OCI-LY7 (cell line): ENCODE measurements around the gene BRICD5. TPM values are rescaled to one million over a fixed set of nuclear protein-coding genes. Genes with fewer than 3 reads are reported as not detected.

ENCODE experiments used
- BruUV-seq: library from RNA; stranded (reverse); fragments of 400-500 nt; replicated peaks from 2 replicates; lab custom pipeline; 2021; lab: Mats Ljungman, UMichigan
- CTCF ChIA-PET: fragments of 300-600 bp; sonication (Branson Sonifier 250); formaldehyde crosslinking; loops from one replicate; lab custom pipeline; 2022; ENCODE audit warnings: antibody characterized with exemption; ENCODE audit not compliant: unreplicated experiment; lab: Charles Lee
- POLR2A ChIA-PET: fragments of 300-600 bp; sonication (Branson Sonifier 250); formaldehyde crosslinking; loops from one replicate; lab custom pipeline; 2022; ENCODE audit warnings: antibody characterized with exemption; lab: Charles Lee
- DNase-seq: peaks from one replicate; pipeline ENCODE4 v3.0.0-alpha.2; 2015; ENCODE audit warnings: low spot score
- H2AFZ ChIP-seq: fragments of 200-600 bp; sonication (generic), shearing (Covaris generic); 2 replicates; pipeline ENCODE4 v1.6.1; 2014; ENCODE audit warnings: mild to moderate bottlenecking, antibody characterized with exemption, low read length, moderate library complexity
- H3K27ac ChIP-seq: fragments of 200-600 bp; sonication (generic); 2 replicates; pipeline ENCODE4 v1.5.1; 2014; ENCODE audit warnings: mixed run types, low read depth, mild to moderate bottlenecking, moderate library complexity, low read length, inconsistent platforms; ENCODE audit not compliant: poor library complexity, severe bottlenecking
- H3K36me3 ChIP-seq: fragments of 200-600 bp; sonication (generic); 2 replicates; pipeline ENCODE4 v1.6.1; 2014; ENCODE audit warnings: mild to moderate bottlenecking, antibody characterized with exemption, low read length, moderate library complexity, mixed read lengths; ENCODE audit not compliant: insufficient read depth
- H3K4me1 ChIP-seq: fragments of 200-600 bp; sonication (generic); 2 replicates; pipeline ENCODE4 v1.5.1; 2014; ENCODE audit warnings: mild to moderate bottlenecking, low read length; ENCODE audit not compliant: insufficient read depth, poor library complexity, severe bottlenecking
- H3K4me2 ChIP-seq: fragments of 200-600 bp; sonication (generic); 2 replicates; pipeline ENCODE4 v1.6.1; 2014; ENCODE audit warnings: mild to moderate bottlenecking, low read length
- H3K4me3 ChIP-seq: fragments of 200-600 bp; sonication (generic); 2 replicates; pipeline ENCODE4 v1.5.1; 2014; ENCODE audit warnings: mild to moderate bottlenecking, low read depth, low read length; ENCODE audit not compliant: poor library complexity, severe bottlenecking
- H3K79me2 ChIP-seq: fragments of 200-600 bp; sonication (generic); 2 replicates; pipeline ENCODE4 v1.6.1; 2016; ENCODE audit warnings: low read depth, mild to moderate bottlenecking, low read length, moderate library complexity, mixed read lengths; ENCODE audit not compliant: insufficient read depth
- H3K9me2 ChIP-seq: fragments of 200-600 bp; sonication (generic); 2 replicates; pipeline ENCODE4 v1.6.1; 2016; ENCODE audit warnings: mild to moderate bottlenecking, low read length, mixed read lengths; ENCODE audit not compliant: insufficient read depth
- H3K9me3 ChIP-seq: fragments of 200-600 bp; sonication (generic); 2 replicates; pipeline ENCODE4 v1.6.1; 2014; ENCODE audit warnings: mild to moderate bottlenecking, mixed run types, low read length, mixed read lengths
- H4K20me1 ChIP-seq: fragments of 200-600 bp; sonication (generic); 2 replicates; pipeline ENCODE4 v1.6.1; 2014; ENCODE audit warnings: mild to moderate bottlenecking, antibody characterized with exemption, low read length, moderate library complexity, mixed read lengths; ENCODE audit not compliant: insufficient read depth
- EZH2phosphoT487 ChIP-seq: fragments of 200-600 bp; sonication (generic); IDR thresholded peaks from 2 replicates; pipeline ENCODE4 v1.6.1; 2018; ENCODE audit warnings: low read depth, borderline replicate concordance, mild to moderate bottlenecking, mixed run types, antibody characterized with exemption, low read length, moderate library complexity, mixed read lengths
- intact Hi-C: fragments of 100-400 bp; cut with micrococcal nuclease; formaldehyde crosslinking; loops from one replicate; pipeline ENCODE4 v1.10.0; 2022; ENCODE audit not compliant: unreplicated experiment
- total RNA-seq, 2 experiments: library from RNA; depleted of rRNA in 1 of 2; stranded (reverse); fragments of >200 nt in 1 of 2; shearing (Covaris generic) in 1 of 2; gene quantifications; 2 replicates each; pipeline ENCODE4 v1.2.3, GENCODE V29; 2014 to 2022
- TF ChIP-seq, protein P1 (sequence below): fragments of 200-600 bp; sonication (generic); conservative IDR thresholded peaks from 2 replicates; pipeline ENCODE4 v1.5.1; 2014; ENCODE audit warnings: mild to moderate bottlenecking, antibody characterized with exemption, low read length, moderate library complexity, mixed read lengths

The BRICD5 gene
- total RNA-seq, 2 experiments from 2014 or later = 30.4 to 31.7 TPM

DNA sequence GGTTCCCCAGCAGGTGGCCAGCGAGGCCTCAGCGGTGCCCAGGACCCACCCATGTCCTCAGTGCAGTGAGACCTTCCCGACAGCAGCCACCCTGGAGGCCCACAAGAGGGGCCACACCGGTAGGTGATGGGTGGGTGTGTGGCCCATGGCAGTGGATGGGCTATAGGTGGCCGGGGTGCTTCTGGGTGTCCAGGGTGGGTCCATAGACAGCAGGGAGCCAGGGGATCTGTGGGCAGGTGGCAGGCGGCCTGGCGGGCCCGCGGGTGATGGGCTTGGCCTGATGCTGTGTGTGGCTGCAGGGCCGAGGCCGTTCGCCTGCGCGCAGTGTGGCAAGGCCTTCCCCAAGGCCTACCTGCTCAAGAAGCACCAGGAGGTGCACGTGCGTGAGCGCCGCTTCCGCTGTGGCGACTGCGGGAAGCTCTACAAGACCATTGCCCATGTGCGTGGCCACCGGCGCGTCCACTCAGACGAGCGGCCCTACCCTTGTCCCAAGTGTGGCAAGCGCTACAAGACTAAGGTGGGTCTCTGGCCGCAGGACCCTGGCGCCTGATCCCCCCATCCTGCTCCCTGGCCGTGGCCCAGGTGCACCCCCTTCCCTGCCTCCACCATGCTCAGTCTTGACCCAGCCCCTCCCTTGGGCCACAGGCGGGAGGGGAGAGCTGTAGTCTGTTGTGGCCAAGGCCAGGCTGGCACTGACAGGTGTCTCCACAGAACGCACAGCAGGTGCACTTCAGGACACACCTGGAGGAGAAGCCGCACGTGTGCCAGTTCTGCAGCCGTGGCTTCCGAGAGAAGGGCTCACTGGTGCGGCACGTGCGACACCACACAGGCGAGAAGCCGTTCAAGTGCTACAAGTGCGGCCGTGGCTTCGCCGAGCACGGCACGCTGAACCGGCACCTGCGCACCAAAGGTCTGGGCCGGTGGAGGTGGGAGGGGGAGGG, 23.5 kb upstream of the BRICD5 start:
- TF ChIP-seq, protein P1, sequence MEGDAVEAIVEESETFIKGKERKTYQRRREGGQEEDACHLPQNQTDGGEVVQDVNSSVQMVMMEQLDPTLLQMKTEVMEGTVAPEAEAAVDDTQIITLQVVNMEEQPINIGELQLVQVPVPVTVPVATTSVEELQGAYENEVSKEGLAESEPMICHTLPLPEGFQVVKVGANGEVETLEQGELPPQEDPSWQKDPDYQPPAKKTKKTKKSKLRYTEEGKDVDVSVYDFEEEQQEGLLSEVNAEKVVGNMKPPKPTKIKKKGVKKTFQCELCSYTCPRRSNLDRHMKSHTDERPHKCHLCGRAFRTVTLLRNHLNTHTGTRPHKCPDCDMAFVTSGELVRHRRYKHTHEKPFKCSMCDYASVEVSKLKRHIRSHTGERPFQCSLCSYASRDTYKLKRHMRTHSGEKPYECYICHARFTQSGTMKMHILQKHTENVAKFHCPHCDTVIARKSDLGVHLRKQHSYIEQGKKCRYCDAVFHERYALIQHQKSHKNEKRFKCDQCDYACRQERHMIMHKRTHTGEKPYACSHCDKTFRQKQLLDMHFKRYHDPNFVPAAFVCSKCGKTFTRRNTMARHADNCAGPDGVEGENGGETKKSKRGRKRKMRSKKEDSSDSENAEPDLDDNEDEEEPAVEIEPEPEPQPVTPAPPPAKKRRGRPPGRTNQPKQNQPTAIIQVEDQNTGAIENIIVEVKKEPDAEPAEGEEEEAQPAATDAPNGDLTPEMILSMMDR = no peak
- no peak for TF ChIP-seq EZH2phosphoT487
- ChIA-PET CTCF (no interaction called here), POLR2A (no interaction called here)
- intact Hi-C loops = no loop called here
- Histone ChIP-seq H2AFZ (no peak overlapping the region), H3K9me2 (no peaks in the 10 kb centered on the region), H4K20me1 (no peaks in the 10 kb centered on the region), H3K79me2 (no peaks in the 10 kb centered on the region), H3K4me2 (no peak overlapping the region), H3K4me3 (no peak overlapping the region), H3K4me1 (no peaks in the 10 kb centered on the region), H3K36me3 (peaks cover 79% of the 10 kb centered on the region), H3K9me3 (no peaks in the 10 kb centered on the region), H3K27ac (no peak overlapping the region)
- DNase-seq = no peak
- no TSS peak for BruUV-seq

DNA sequence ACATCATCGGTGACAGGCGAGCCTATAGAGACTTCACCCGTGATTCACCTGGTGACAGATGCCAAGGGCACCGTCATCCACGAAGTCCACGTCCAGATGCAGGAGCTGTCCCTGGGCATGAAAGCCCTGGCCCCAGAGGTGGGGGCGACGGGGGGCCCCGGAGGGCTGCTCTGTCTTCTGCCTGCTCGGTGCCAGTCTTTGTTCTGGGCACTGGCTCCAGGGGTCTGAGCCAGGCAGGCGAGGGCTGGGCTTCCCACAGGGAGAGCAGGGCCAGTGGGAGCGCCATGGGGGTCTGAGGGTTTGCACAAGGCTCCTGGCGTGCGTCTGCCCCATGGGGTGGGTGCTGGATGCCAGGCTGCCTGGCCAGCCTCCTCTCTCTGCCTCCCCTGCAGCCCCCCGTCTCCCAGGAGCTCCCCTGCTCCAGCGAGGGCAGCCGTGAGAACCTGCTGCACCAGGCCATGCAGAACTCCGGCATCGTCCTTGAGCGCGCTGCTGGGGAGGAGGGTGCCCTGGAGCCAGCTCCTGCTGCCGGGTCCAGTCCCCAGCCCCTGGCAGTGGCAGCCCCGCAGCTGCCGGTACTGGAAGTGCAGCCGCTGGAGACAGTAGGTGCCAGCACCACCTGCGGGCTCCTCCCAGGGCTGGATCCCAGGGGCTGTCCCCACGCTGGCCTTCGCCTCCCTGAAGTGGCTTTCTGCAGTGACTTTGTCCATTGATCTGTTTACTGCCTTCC, 22.5 kb upstream of the BRICD5 start:
- H3K36me3 ChIP-seq = peaks cover 79% of the 10 kb centered on the region

More for the DNA sequence above, 22.5 kb upstream of the BRICD5 start:
- H2AFZ ChIP-seq = no peak overlapping the region
- no peak overlapping the region for H3K4me3 ChIP-seq
- H3K9me3 ChIP-seq = no peaks in the 10 kb centered on the region
- no peak for DNase-seq
- ChIA-PET POLR2A (no interaction called here), CTCF (no interaction called here)
- no peak for TF ChIP-seq EZH2phosphoT487
- TF ChIP-seq, protein P1 = no peak
- no peaks in the 10 kb centered on the region for H3K79me2 ChIP-seq
- no peaks in the 10 kb centered on the region for H3K4me1 ChIP-seq
- intact Hi-C loops = no loop called here
- H3K27ac ChIP-seq = no peak overlapping the region
- BruUV-seq = no TSS peak
- H3K4me2 ChIP-seq = no peak overlapping the region
- H4K20me1 ChIP-seq = no peaks in the 10 kb centered on the region
- no peaks in the 10 kb centered on the region for H3K9me2 ChIP-seq
